Measurements from ENCODE around the gene NRXN2.

NRXN2 gene

GRCh38 chr11:64633555-64634159 is 89.3 kb downstream of the NRXN2 start:
- Histone ChIP-seq H3K79me1 (replicated peaks; ENCODE audit: low read length, poor library complexity, severe bottlenecking) (no peaks in the 10 kb centered on the region), H3K9ac (ENCODE audit: low read length) (no peak overlapping the region), H3K36me3 (ENCODE audit: control insufficient read depth in 1 of 2, insufficient read depth in 2 of 2, low read depth in 1 of 2, low read length in 2 of 2) (peaks cover 0 to 4% of the 10 kb centered on the region in 2 experiments), H2BK15ac (ENCODE audit: low read depth, poor library complexity, severe bottlenecking) (no peak overlapping the region), H2AFZ (ENCODE audit: low read depth, low read length) (no peak overlapping the region), H2BK5ac (ENCODE audit: low read depth, low read length, poor library complexity, severe bottlenecking) (no peak overlapping the region), H3K18ac (ENCODE audit: low read depth in 1 of 2, low read length in 2 of 2) (no peak overlapping the region), H3K4me2 (ENCODE audit: low read length, poor library complexity, severe bottlenecking) (no peak overlapping the region), H3K14ac (ENCODE audit: low read length in 2 of 2) (peak overlapping the region in 1 of 2 experiments; percentile 29), H3K4me3 (ENCODE audit: insufficient read depth in 1 of 2, low read depth in 1 of 2, low read length in 2 of 2) (no peak overlapping the region), H3K9me3 (ENCODE audit: control insufficient read depth, low read length) (no peaks in the 10 kb centered on the region), H4K8ac (ENCODE audit: low read length) (no peak overlapping the region), H3K4ac (ENCODE audit: low read depth in 1 of 2, low read length in 2 of 2) (no peak overlapping the region), H3K27ac (ENCODE audit: low read length, poor library complexity, severe bottlenecking) (no peak overlapping the region), H3K4me1 (ENCODE audit: control insufficient read depth, insufficient read depth, low read depth, low read length) (peaks cover 7% of the 10 kb centered on the region), H2AK5ac (ENCODE audit: low read length, severe bottlenecking) (no peak overlapping the region), H3K23ac (ENCODE audit: low read length in 2 of 2) (no peak overlapping the region), H4K91ac (ENCODE audit: low read length) (no peak overlapping the region), H2BK120ac (ENCODE audit: low read depth, low read length) (no peak overlapping the region), H3K27me3 (ENCODE audit: control insufficient read depth in 1 of 2, insufficient read depth in 1 of 2, low read length in 2 of 2) (peaks cover 50 to 94% of the 10 kb centered on the region in 2 experiments), H2BK12ac (ENCODE audit: low read length in 2 of 2) (no peak overlapping the region)
- 71% methylated on average over 6 of the region's 7 CpGs for WGBS
- no peak for DNase-seq

GRCh38 chr11:64632654-64633053 is 90.3 kb downstream of the NRXN2 start:
- no peak overlapping the region for H2BK5ac ChIP-seq (ENCODE audit: low read depth, low read length, poor library complexity, severe bottlenecking)
- no peak overlapping the region for H3K14ac ChIP-seq (ENCODE audit: low read length in 2 of 2)
- H3K4ac ChIP-seq (ENCODE audit: low read depth in 1 of 2, low read length in 2 of 2) = no peak overlapping the region
- no peaks in the 10 kb centered on the region for H3K79me1 ChIP-seq (replicated peaks; ENCODE audit: low read length, poor library complexity, severe bottlenecking)
- no peak overlapping the region for H4K8ac ChIP-seq (ENCODE audit: low read length)
- H2BK120ac ChIP-seq (ENCODE audit: low read depth, low read length) = no peak overlapping the region
- no peak overlapping the region for H4K91ac ChIP-seq (ENCODE audit: low read length)
- peaks cover under 1% of the 10 kb centered on the region for H3K4me1 ChIP-seq (ENCODE audit: control insufficient read depth, insufficient read depth, low read depth, low read length)
- no peak overlapping the region for H3K27ac ChIP-seq (ENCODE audit: low read length, poor library complexity, severe bottlenecking)
- peaks cover 40 to 90% of the 10 kb centered on the region in 2 experiments for H3K27me3 ChIP-seq (ENCODE audit: control insufficient read depth in 1 of 2, insufficient read depth in 1 of 2, low read length in 2 of 2)
- H2AFZ ChIP-seq (ENCODE audit: low read depth, low read length) = no peak overlapping the region
- no peak for DNase-seq
- H3K36me3 ChIP-seq (ENCODE audit: control insufficient read depth in 1 of 2, insufficient read depth in 2 of 2, low read depth in 1 of 2, low read length in 2 of 2) = peaks cover 0 to 4% of the 10 kb centered on the region in 2 experiments
- H2BK12ac ChIP-seq (ENCODE audit: low read length in 2 of 2) = no peak overlapping the region
- WGBS = 87% methylated on average over 10 of the region's 10 CpGs
- no peak overlapping the region for H3K4me2 ChIP-seq (ENCODE audit: low read length, poor library complexity, severe bottlenecking)
- H3K4me3 ChIP-seq (ENCODE audit: insufficient read depth in 1 of 2, low read depth in 1 of 2, low read length in 2 of 2) = no peak overlapping the region
- H3K9me3 ChIP-seq (ENCODE audit: control insufficient read depth, low read length) = no peaks in the 10 kb centered on the region
- no peak overlapping the region for H3K18ac ChIP-seq (ENCODE audit: low read depth in 1 of 2, low read length in 2 of 2)
- H2AK5ac ChIP-seq (ENCODE audit: low read length, severe bottlenecking) = no peak overlapping the region
- H3K9ac ChIP-seq (ENCODE audit: low read length) = no peak overlapping the region
- H3K23ac ChIP-seq (ENCODE audit: low read length in 2 of 2) = no peak overlapping the region
- H2BK15ac ChIP-seq (ENCODE audit: low read depth, poor library complexity, severe bottlenecking) = no peak overlapping the region

- Histone ChIP-seq H2AK5ac (ENCODE audit: low read length, severe bottlenecking) (no peak overlapping the region), H3K4me3 (ENCODE audit: insufficient read depth in 1 of 2, low read depth in 1 of 2, low read length in 2 of 2) (no peak overlapping the region), H3K23ac (ENCODE audit: low read length in 2 of 2) (no peak overlapping the region), H2BK15ac (ENCODE audit: low read depth, poor library complexity, severe bottlenecking) (no peak overlapping the region), H2BK12ac (ENCODE audit: low read length in 2 of 2) (no peak overlapping the region), H4K91ac (ENCODE audit: low read length) (no peak overlapping the region), H2AFZ (ENCODE audit: low read depth, low read length) (no peak overlapping the region), H4K8ac (ENCODE audit: low read length) (no peak overlapping the region), H2BK5ac (ENCODE audit: low read depth, low read length, poor library complexity, severe bottlenecking) (no peak overlapping the region), H3K14ac (ENCODE audit: low read length in 2 of 2) (no peak overlapping the region), H2BK120ac (ENCODE audit: low read depth, low read length) (no peak overlapping the region), H3K9me3 (ENCODE audit: control insufficient read depth, low read length) (no peaks in the 10 kb centered on the region), H3K36me3 (ENCODE audit: control insufficient read depth in 1 of 2, insufficient read depth in 2 of 2, low read depth in 1 of 2, low read length in 2 of 2) (peaks cover 0 to 4% of the 10 kb centered on the region in 2 experiments), H3K18ac (ENCODE audit: low read depth in 1 of 2, low read length in 2 of 2) (no peak overlapping the region), H3K79me1 (replicated peaks; ENCODE audit: low read length, poor library complexity, severe bottlenecking) (no peaks in the 10 kb centered on the region), H3K4me2 (ENCODE audit: low read length, poor library complexity, severe bottlenecking) (no peak overlapping the region), H3K4ac (ENCODE audit: low read depth in 1 of 2, low read length in 2 of 2) (no peak overlapping the region), H3K27ac (ENCODE audit: low read length, poor library complexity, severe bottlenecking) (no peak overlapping the region), H3K4me1 (ENCODE audit: control insufficient read depth, insufficient read depth, low read depth, low read length) (no peaks in the 10 kb centered on the region), H3K27me3 (ENCODE audit: control insufficient read depth in 1 of 2, insufficient read depth in 1 of 2, low read length in 2 of 2) (peaks cover 36 to 89% of the 10 kb centered on the region in 2 experiments), H3K9ac (ENCODE audit: low read length) (no peak overlapping the region)
- WGBS = 87% methylated on average over 6 of the region's 6 CpGs
- no peak for DNase-seq
Measured at GRCh38 chr11:64632237-64632636, 90.8 kb downstream of the NRXN2 start.

- WGBS = 73% methylated on average over 4 of the region's 4 CpGs
- H3K4me2 ChIP-seq (ENCODE audit: low read length, poor library complexity, severe bottlenecking) = no peak overlapping the region
- H3K18ac ChIP-seq (ENCODE audit: low read depth in 1 of 2, low read length in 2 of 2) = no peak overlapping the region
Measured at GRCh38 chr11:64631675-64632074, 91.3 kb downstream of the NRXN2 start.

More at GRCh38 chr11:64631675-64632074, 91.3 kb downstream of the NRXN2 start:
- Histone ChIP-seq H2BK5ac (ENCODE audit: low read depth, low read length, poor library complexity, severe bottlenecking) (no peak overlapping the region), H3K36me3 (ENCODE audit: control insufficient read depth in 1 of 2, insufficient read depth in 2 of 2, low read depth in 1 of 2, low read length in 2 of 2) (peaks cover 0 to 4% of the 10 kb centered on the region in 2 experiments), H2BK120ac (ENCODE audit: low read depth, low read length) (no peak overlapping the region), H4K8ac (ENCODE audit: low read length) (no peak overlapping the region), H3K27ac (ENCODE audit: low read length, poor library complexity, severe bottlenecking) (no peak overlapping the region), H2BK15ac (ENCODE audit: low read depth, poor library complexity, severe bottlenecking) (no peak overlapping the region), H3K4me3 (ENCODE audit: insufficient read depth in 1 of 2, low read depth in 1 of 2, low read length in 2 of 2) (no peak overlapping the region), H2AK5ac (ENCODE audit: low read length, severe bottlenecking) (no peak overlapping the region), H2AFZ (ENCODE audit: low read depth, low read length) (no peak overlapping the region), H3K9ac (ENCODE audit: low read length) (no peak overlapping the region), H3K4me1 (ENCODE audit: control insufficient read depth, insufficient read depth, low read depth, low read length) (no peaks in the 10 kb centered on the region), H2BK12ac (ENCODE audit: low read length in 2 of 2) (no peak overlapping the region), H3K27me3 (ENCODE audit: control insufficient read depth in 1 of 2, insufficient read depth in 1 of 2, low read length in 2 of 2) (peaks cover 31 to 84% of the 10 kb centered on the region in 2 experiments), H3K9me3 (ENCODE audit: control insufficient read depth, low read length) (no peaks in the 10 kb centered on the region), H3K79me1 (replicated peaks; ENCODE audit: low read length, poor library complexity, severe bottlenecking) (no peaks in the 10 kb centered on the region), H3K14ac (ENCODE audit: low read length in 2 of 2) (no peak overlapping the region), H3K4ac (ENCODE audit: low read depth in 1 of 2, low read length in 2 of 2) (no peak overlapping the region), H3K23ac (ENCODE audit: low read length in 2 of 2) (no peak overlapping the region), H4K91ac (ENCODE audit: low read length) (no peak overlapping the region)
- no peak for DNase-seq

Data from mesenchymal stem cell (in vitro differentiated cells and primary cell).